ENCODE data around the gene RPL14.

DNA sequence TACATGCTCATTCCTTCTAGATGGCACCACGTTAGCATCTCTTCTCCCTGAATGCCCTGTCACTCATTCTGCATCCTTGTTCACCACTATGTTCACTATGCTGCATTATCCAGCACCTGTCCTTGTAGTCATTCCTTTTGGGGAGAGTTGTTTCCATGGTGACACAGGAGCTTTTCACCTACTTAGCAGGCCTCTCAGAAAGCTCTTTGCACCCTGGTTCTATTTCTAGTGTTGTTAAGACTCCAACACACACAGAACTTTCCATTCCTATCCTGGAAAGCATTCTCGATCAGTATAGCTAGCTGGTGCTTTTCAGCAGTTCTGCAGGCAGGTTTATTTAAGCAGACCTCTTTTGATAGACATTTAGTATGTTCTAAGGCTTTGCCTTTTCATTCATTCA, 6.7 kb upstream of the RPL14 start:
- TF ChIP-seq, protein P1, sequence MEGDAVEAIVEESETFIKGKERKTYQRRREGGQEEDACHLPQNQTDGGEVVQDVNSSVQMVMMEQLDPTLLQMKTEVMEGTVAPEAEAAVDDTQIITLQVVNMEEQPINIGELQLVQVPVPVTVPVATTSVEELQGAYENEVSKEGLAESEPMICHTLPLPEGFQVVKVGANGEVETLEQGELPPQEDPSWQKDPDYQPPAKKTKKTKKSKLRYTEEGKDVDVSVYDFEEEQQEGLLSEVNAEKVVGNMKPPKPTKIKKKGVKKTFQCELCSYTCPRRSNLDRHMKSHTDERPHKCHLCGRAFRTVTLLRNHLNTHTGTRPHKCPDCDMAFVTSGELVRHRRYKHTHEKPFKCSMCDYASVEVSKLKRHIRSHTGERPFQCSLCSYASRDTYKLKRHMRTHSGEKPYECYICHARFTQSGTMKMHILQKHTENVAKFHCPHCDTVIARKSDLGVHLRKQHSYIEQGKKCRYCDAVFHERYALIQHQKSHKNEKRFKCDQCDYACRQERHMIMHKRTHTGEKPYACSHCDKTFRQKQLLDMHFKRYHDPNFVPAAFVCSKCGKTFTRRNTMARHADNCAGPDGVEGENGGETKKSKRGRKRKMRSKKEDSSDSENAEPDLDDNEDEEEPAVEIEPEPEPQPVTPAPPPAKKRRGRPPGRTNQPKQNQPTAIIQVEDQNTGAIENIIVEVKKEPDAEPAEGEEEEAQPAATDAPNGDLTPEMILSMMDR (conservative IDR thresholded peaks at IDR 0.05; ENCODE audit: low read length): no peak
- no peak for TF ChIP-seq EZH2phosphoT487 (IDR thresholded peaks at IDR 0.05; ENCODE audit: borderline replicate concordance)

All from Loucy (cell line).